Measurements from ENCODE around the gene OR2T10. TPM values are rescaled to one million over a fixed set of nuclear protein-coding genes. Genes with fewer than 3 reads are reported as not detected.

Gene OR2T10
- total and polyA plus RNA-seq, 10 of the 15 experiments (the other 5 are each of a cell fraction or from before 2014, with no cell fraction given), result not detected

GRCh38 chr1:248625166-248625565 is 27.7 kb upstream of the OR2T10 start:
- Histone ChIP-seq H3K9me3 (replicated peaks; ENCODE audit: control insufficient read depth, insufficient read depth, low read length) (no peaks in the 10 kb centered on the region), H3K36me3 (ENCODE audit: control insufficient read depth in 2 of 2, insufficient read depth in 2 of 2, low read length in 1 of 2) (no peaks in the 10 kb centered on the region), H2AFZ (ENCODE audit: control insufficient read depth, low read depth, low read length) (no peak overlapping the region), H3K27me3 (replicated peaks in 1 of 2; ENCODE audit: control insufficient read depth in 2 of 2, insufficient read depth in 2 of 2, low read length in 1 of 2) (no peaks in the 10 kb centered on the region), H3K27ac (ENCODE audit: control insufficient read depth, insufficient read depth) (no peak overlapping the region), H3K4me3 (no peak overlapping the region), H3K4me2 (ENCODE audit: control insufficient read depth, insufficient read depth) (no peak overlapping the region), H3K79me2 (ENCODE audit: control insufficient read depth, insufficient read depth, low read length) (no peaks in the 10 kb centered on the region), H4K20me1 (ENCODE audit: control insufficient read depth, insufficient read depth) (no peaks in the 10 kb centered on the region), H3K9ac (ENCODE audit: control insufficient read depth, insufficient read depth, low read length) (no peak overlapping the region), H3K4me1 (ENCODE audit: control insufficient read depth, insufficient read depth, low read length) (no peaks in the 10 kb centered on the region)
- intact Hi-C loops (cut with micrococcal nuclease; ENCODE audit: unreplicated experiment) (no loop called here), in situ Hi-C loops (cut with MboI) (no loop called here)
- ATAC-seq (no peak), FAIRE-seq (no peak), DNase-seq (ENCODE audit: low read depth, low spot score) (no peak)
- SMC1A ChIA-PET (ENCODE audit: uncharacterized antibody, unreplicated experiment), result no interaction called here
- RAD21 ChIA-PET (ENCODE audit: unreplicated experiment), result no interaction called here
- no TSS peak for BruUV-seq (replicated peaks)
- no peak for TF ChIP-seq GATAD2B (conservative IDR thresholded peaks at IDR 0.05; ENCODE audit: low read depth)
- no peak for TF ChIP-seq SUPT20H (IDR thresholded peaks at IDR 0.05; ENCODE audit: borderline replicate concordance, control insufficient read depth, low read depth, low read length)
- TF ChIP-seq MXI1 (IDR thresholded peaks at IDR 0.05; ENCODE audit: low read depth, low read length), result no peak
- no peak for TF ChIP-seq SPI1 (IDR thresholded peaks at IDR 0.05; ENCODE audit: borderline replicate concordance, insufficient read depth, low read depth, low read length)
- TF ChIP-seq HSF1 (IDR thresholded peaks at IDR 0.05; ENCODE audit: low read depth, low read length), result no peak
- WGBS (ENCODE audit: insufficient coverage, insufficient replicate concordance, low lambda C conversion rate, missing lambda C conversion rate), result no CpG with 5 or more reads among the region's 4 CpGs
- POLR2A ChIA-PET, result no interaction called here
- CTCF ChIA-PET, result no interaction called here

GRCh38 chr1:248622570-248623001 is 25.1 kb upstream of the OR2T10 start:
- POLR2A ChIA-PET, result no interaction called here
- H3K79me2 ChIP-seq (ENCODE audit: control insufficient read depth, insufficient read depth, low read length), result no peaks in the 10 kb centered on the region
- no peak overlapping the region for H3K9ac ChIP-seq (ENCODE audit: control insufficient read depth, insufficient read depth, low read length)
- no peak overlapping the region for H3K27ac ChIP-seq (ENCODE audit: control insufficient read depth, insufficient read depth)
- DNase-seq (ENCODE audit: low read depth, low spot score), result no peak
- RAD21 ChIA-PET (ENCODE audit: unreplicated experiment), result no interaction called here
- H3K27me3 ChIP-seq (replicated peaks in 1 of 2; ENCODE audit: control insufficient read depth in 2 of 2, insufficient read depth in 2 of 2, low read length in 1 of 2), result no peaks in the 10 kb centered on the region
- CTCF ChIA-PET, result no interaction called here
- H2AFZ ChIP-seq (ENCODE audit: control insufficient read depth, low read depth, low read length), result no peak overlapping the region
- ATAC-seq, result no peak
- no peaks in the 10 kb centered on the region for H3K9me3 ChIP-seq (replicated peaks; ENCODE audit: control insufficient read depth, insufficient read depth, low read length)
- SMC1A ChIA-PET (ENCODE audit: uncharacterized antibody, unreplicated experiment), result no interaction called here
- no peaks in the 10 kb centered on the region for H4K20me1 ChIP-seq (ENCODE audit: control insufficient read depth, insufficient read depth)
- intact Hi-C loops (cut with micrococcal nuclease; ENCODE audit: unreplicated experiment), result no loop called here
- no peak for FAIRE-seq
- H3K4me3 ChIP-seq, result no peak overlapping the region
- WGBS (ENCODE audit: insufficient coverage, insufficient replicate concordance, low lambda C conversion rate, missing lambda C conversion rate), result no CpG with 5 or more reads among the region's 4 CpGs
- no TSS peak for BruUV-seq (replicated peaks)
- H3K4me1 ChIP-seq (ENCODE audit: control insufficient read depth, insufficient read depth, low read length), result no peaks in the 10 kb centered on the region
- H3K4me2 ChIP-seq (ENCODE audit: control insufficient read depth, insufficient read depth), result no peak overlapping the region
- in situ Hi-C loops (cut with MboI), result no loop called here
- H3K36me3 ChIP-seq (ENCODE audit: control insufficient read depth in 2 of 2, insufficient read depth in 2 of 2, low read length in 1 of 2), result no peaks in the 10 kb centered on the region
- no peak for TF ChIP-seq USF1 (IDR thresholded peaks at IDR 0.05; ENCODE audit: borderline replicate concordance, extremely low read length, insufficient read depth, low read depth, low read length)
- TF ChIP-seq BHLHE40 (IDR thresholded peaks at IDR 0.05; ENCODE audit: borderline replicate concordance in 1 of 2, low read depth in 2 of 2, low read length in 1 of 2), result no peak
- TF ChIP-seq SMC3 (IDR thresholded peaks at IDR 0.05; ENCODE audit: borderline replicate concordance, low read length), result no peak
- TF ChIP-seq ATF2 (IDR thresholded peaks at IDR 0.05; ENCODE audit: low read length), result no peak
- no peak for TF ChIP-seq RFX5 (IDR thresholded peaks at IDR 0.05; ENCODE audit: low read depth, low read length)
- no peak for TF ChIP-seq NR2C2 (IDR thresholded peaks at IDR 0.05; ENCODE audit: borderline replicate concordance, control insufficient read depth, insufficient read length, low read depth)
- no peak for TF ChIP-seq IKZF2 (IDR thresholded peaks at IDR 0.05)
- no peak for TF ChIP-seq NFXL1 (IDR thresholded peaks at IDR 0.05; ENCODE audit: borderline replicate concordance)
- no peak for TF ChIP-seq EZH2 (IDR thresholded peaks at IDR 0.05; ENCODE audit: borderline replicate concordance, control insufficient read depth, low read depth, low read length)
- TF ChIP-seq ZNF207 (IDR thresholded peaks at IDR 0.05; ENCODE audit: borderline replicate concordance), result no peak
